Thyroid gland (tissue), 4 donors: ENCODE measurements around the gene ATXN2L.

Source experiments
- CTCF ChIP-seq, 6 experiments: fragments of 200-600 bp in 3 of 6; fragments of 450-650 bp in 3 of 6; sonication (generic) in 3 of 6; IDR thresholded peaks; one replicate each; pipeline ENCODE4 v1.5.1; 2016 to 2019; ENCODE audit warnings: antibody characterized with exemption in 6 of 6, mild to moderate bottlenecking in 2 of 6, inconsistent platforms in 1 of 6, moderate library complexity in 1 of 6
- POLR2A ChIP-seq, 2 donors: fragments of 450-650 bp; IDR thresholded peaks; one replicate each; pipeline ENCODE4 v1.6.1; 2017; ENCODE audit warnings: antibody characterized with exemption in 2 of 2, mild to moderate bottlenecking in 2 of 2, moderate library complexity in 1 of 2

GRCh38 chr16:28838558-28838918, 15.7 kb downstream of the ATXN2L start:
- no peak for TF ChIP-seq CTCF (IDR thresholded peaks at IDR 0.05)
- no peak for TF ChIP-seq POLR2A (IDR thresholded peaks at IDR 0.05)
